HL-60 (cell line): Measurements from ENCODE around the gene SLC25A23.

Experiments
- DNase-seq, 2 experiments: peaks; one replicate each; pipeline ENCODE4 v3.0.0-alpha.2; 2010 to 2020; ENCODE audit warnings: low read depth in 1 of 2, low spot score in 1 of 2
- H3K27ac ChIP-seq: fragments of 250-450 bp; sonication (Bioruptor Pico); replicated peaks from 2 replicates; pipeline ENCODE4 v1.5.1; 2020; ENCODE audit warnings: mild to moderate bottlenecking, moderate library complexity
- H3K27me3 ChIP-seq: fragments of 250-450 bp; sonication (Bioruptor Pico); 2 replicates; pipeline ENCODE4 v1.5.1; 2021; ENCODE audit warnings: mild to moderate bottlenecking, moderate library complexity; ENCODE audit not compliant: insufficient read depth, poor library complexity, severe bottlenecking
- H3K4me3 ChIP-seq: replicated peaks from 2 replicates; pipeline ENCODE4 v1.5.1; 2011; ENCODE audit warnings: mild to moderate bottlenecking, control low read depth, low read length; ENCODE audit not compliant: insufficient read depth
- CTCF ChIP-seq: IDR thresholded peaks from one replicate; pipeline ENCODE4 v1.5.1; 2011; ENCODE audit warnings: low read length, control low read depth, inconsistent platforms; ENCODE audit not compliant: insufficient read depth
- GABPA ChIP-seq: IDR thresholded peaks from 2 replicates; pipeline ENCODE4 v1.6.1; 2012; ENCODE audit warnings: low read depth
- POLR2AphosphoS5 ChIP-seq: IDR thresholded peaks from 2 replicates; pipeline ENCODE4 v1.6.1; 2012; ENCODE audit warnings: low read depth
- REST ChIP-seq: IDR thresholded peaks from 2 replicates; pipeline ENCODE4 v1.6.1; 2012; ENCODE audit warnings: low read depth; ENCODE audit not compliant: insufficient replicate concordance
- SPI1 ChIP-seq: IDR thresholded peaks from 2 replicates; pipeline ENCODE4 v1.6.1; 2012; ENCODE audit warnings: low read depth, mild to moderate bottlenecking, borderline replicate concordance

The SLC25A23 gene

GRCh38 chr19:6453951-6454565, 5.5 kb downstream of the SLC25A23 start:
- Histone ChIP-seq H3K4me3 (no peak overlapping the region), H3K27ac (no peak overlapping the region), H3K27me3 (no peaks in the 10 kb centered on the region)
- no peak for DNase-seq
- TF ChIP-seq SPI1 (no peak), REST (no peak), POLR2AphosphoS5 (no peak), GABPA (no peak), CTCF (no peak)

- no peak overlapping the region for H3K27ac ChIP-seq
- no peak for DNase-seq
- H3K27me3 ChIP-seq: no peaks in the 10 kb centered on the region
- TF ChIP-seq GABPA: no peak
- no peak for TF ChIP-seq CTCF
- TF ChIP-seq POLR2AphosphoS5: no peak
- H3K4me3 ChIP-seq: no peak overlapping the region
Measured at GRCh38 chr19:6452899-6453298, 6.7 kb downstream of the SLC25A23 start.

- Histone ChIP-seq H3K27ac (no peak overlapping the region), H3K4me3 (no peak overlapping the region), H3K27me3 (no peaks in the 10 kb centered on the region)
- no peak for DNase-seq
- TF ChIP-seq GABPA (no peak), SPI1 (no peak), CTCF (no peak), POLR2AphosphoS5 (no peak), REST (no peak)
Measured at GRCh38 chr19:6452223-6452614, 7.4 kb downstream of the SLC25A23 start.

GRCh38 chr19:6451583-6452222, 7.9 kb downstream of the SLC25A23 start:
- TF ChIP-seq REST (no peak), SPI1 (no peak), GABPA (no peak), POLR2AphosphoS5 (no peak), CTCF (no peak)
- H3K4me3 ChIP-seq: no peak overlapping the region
- DNase-seq: no peak
- H3K27ac ChIP-seq: no peak overlapping the region
- H3K27me3 ChIP-seq: no peaks in the 10 kb centered on the region
